GM23248 (cell line): Measurements from ENCODE around the gene IFT27.

Source experiments
- EZH2 ChIP-seq: fragments of 200-600 bp; sonication (generic); IDR thresholded peaks from 2 replicates; pipeline ENCODE4 v1.6.1; 2018; ENCODE audit warnings: antibody characterized with exemption, mild to moderate bottlenecking; ENCODE audit not compliant: insufficient read depth, poor library complexity, severe bottlenecking
- EZH2phosphoT487 ChIP-seq: fragments of 200-600 bp; sonication (generic); IDR thresholded peaks from 2 replicates; pipeline ENCODE4 v1.6.1; 2018; ENCODE audit warnings: antibody characterized with exemption, moderate library complexity, mild to moderate bottlenecking, low read depth; ENCODE audit not compliant: insufficient read depth

DNA sequence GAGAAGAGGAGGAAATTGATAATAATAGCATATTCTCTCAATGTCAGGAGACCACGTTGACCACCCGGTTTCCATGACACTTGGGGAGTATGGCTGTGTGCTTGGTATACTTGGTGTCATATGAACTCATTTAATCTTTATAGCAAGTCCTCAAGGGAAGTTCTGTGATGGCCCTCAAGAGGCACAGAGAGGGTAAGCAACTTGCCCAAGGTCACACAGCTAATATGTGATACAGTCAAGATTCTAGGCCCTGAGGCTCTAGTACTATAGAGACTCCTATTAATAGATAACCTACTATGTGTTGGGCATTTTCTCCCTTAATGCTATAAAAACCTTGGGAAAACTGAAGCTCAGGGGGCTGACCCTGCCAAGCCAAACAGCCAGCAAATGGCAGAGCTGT lies 61.8 kb downstream of the IFT27 start:
- TF ChIP-seq EZH2 = no peak
- TF ChIP-seq EZH2phosphoT487 = no peak
